ENCODE results near the gene BFSP2. TPM values are rescaled to one million over a fixed set of nuclear protein-coding genes. Genes with fewer than 3 reads are reported as not detected.
A peak's percentile ranks its signal among the peaks of the same experiment; 100 is the strongest.

Gene BFSP2
- total and polyA plus RNA-seq, 2 of the 13 experiments (the other 11 are each of a cell fraction or from before 2014, with no cell fraction given) = not detected

GRCh38 chr3:133475245-133476010 lies 75.6 kb downstream of the BFSP2 start:
- BruUV-seq (replicated peaks) = no TSS peak
- no peak for DNase-seq (ENCODE audit: low spot score)
- in situ Hi-C loops (cut with HindIII; ENCODE audit: extremely low pct_ligation_motif_present, low pct_unique_long_range_greater_than_20kb) = no loop called here

DNA sequence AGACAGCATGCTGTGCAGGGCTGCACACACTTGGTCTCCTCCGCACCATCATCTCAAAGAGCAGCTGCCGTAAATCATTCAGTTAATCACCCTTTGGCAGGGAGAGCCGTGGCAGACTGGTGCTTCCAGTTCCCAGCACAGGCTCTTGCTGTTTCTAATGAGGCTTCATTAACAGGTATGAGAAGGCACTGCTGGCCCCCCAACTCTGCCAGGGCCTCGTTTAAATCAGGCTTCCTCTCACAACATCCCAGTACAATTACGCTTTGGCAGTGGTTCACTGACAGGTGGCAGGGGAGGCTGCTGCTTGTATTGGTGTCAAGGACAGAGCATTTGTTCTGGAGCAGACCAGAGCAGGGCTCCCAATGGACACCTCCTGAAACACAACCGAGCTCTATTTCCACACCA lies 77.1 kb downstream of the BFSP2 start:
- FAIRE-seq (no peak), ATAC-seq (no peak), DNase-seq (ENCODE audit: low spot score) (no peak)
- in situ Hi-C loops (cut with HindIII; ENCODE audit: extremely low pct_ligation_motif_present, low pct_unique_long_range_greater_than_20kb) (no loop called here), intact Hi-C loops (cut with micrococcal nuclease; ENCODE audit: unreplicated experiment) (no loop called here)
- no peaks in the 10 kb centered on the region for H3K36me3 ChIP-seq (replicated peaks in 1 of 2; ENCODE audit: control insufficient read depth in 1 of 2, insufficient read depth in 2 of 2, low read length in 2 of 2)
- H3K4me1 ChIP-seq (ENCODE audit: insufficient read depth, low read length) = peaks cover 23% of the 10 kb centered on the region
- H3K27me3 ChIP-seq (ENCODE audit: control insufficient read depth in 1 of 2, insufficient read depth in 2 of 2, low read length in 2 of 2) = no peaks in the 10 kb centered on the region; a peak in 2 of 5 replicates
- 29% methylated on average over 4 of the region's 6 CpGs for WGBS (ENCODE audit: low lambda C conversion rate)
- H3K9ac ChIP-seq (ENCODE audit: insufficient read depth, low read depth, low read length) = no peak overlapping the region
- no peaks in the 10 kb centered on the region for H4K20me1 ChIP-seq (ENCODE audit: insufficient read depth, low read length)
- ChIA-PET POLR2A (no interaction called here), CTCF (ENCODE audit: low intra/inter-chr PET ratio, low total read pairs) (no interaction called here)
- TF ChIP-seq SMARCC2 (IDR thresholded peaks at IDR 0.05) (no peak), HNF4G (IDR thresholded peaks at IDR 0.05; ENCODE audit: borderline replicate concordance, low read depth, low read length) (no peak), HNF4G (CRISPR knock-in tag; IDR thresholded peaks at IDR 0.05; ENCODE audit: borderline replicate concordance, low read depth) (no peak), POLR2A (IDR thresholded peaks at IDR 0.05; ENCODE audit: insufficient read depth in 1 of 2, low read depth in 2 of 2, low read length in 2 of 2) (no peak)
- no peak overlapping the region for H3K27ac ChIP-seq (ENCODE audit: extremely low read length, insufficient read depth, low read length)
- no peak overlapping the region for H2AFZ ChIP-seq (ENCODE audit: low read length)
- no peaks in the 10 kb centered on the region for H3K79me2 ChIP-seq (ENCODE audit: insufficient read depth, low read length)
- no peak overlapping the region for H3K4me2 ChIP-seq (ENCODE audit: low read depth, low read length)
- no TSS peak for BruUV-seq (replicated peaks)
- no peak overlapping the region for H3K4me3 ChIP-seq (replicated peaks in 1 of 3; ENCODE audit: insufficient read depth in 1 of 3, low read depth in 2 of 3, low read length in 3 of 3)
- no peaks in the 10 kb centered on the region for H3K9me3 ChIP-seq (ENCODE audit: low read length)

More at GRCh38 chr3:133475245-133476010, 75.6 kb downstream of the BFSP2 start:
- no peaks in the 10 kb centered on the region; a peak in 2 of 5 replicates for H3K27me3 ChIP-seq (ENCODE audit: control insufficient read depth in 1 of 2, insufficient read depth in 2 of 2, low read length in 2 of 2)
- H4K20me1 ChIP-seq (ENCODE audit: insufficient read depth, low read length) = no peaks in the 10 kb centered on the region
- WGBS (ENCODE audit: low lambda C conversion rate) = 2% methylated on average over 5 of the region's 5 CpGs
- H3K4me1 ChIP-seq (ENCODE audit: insufficient read depth, low read length) = peaks cover 23% of the 10 kb centered on the region
- no peak overlapping the region for H3K9ac ChIP-seq (ENCODE audit: insufficient read depth, low read depth, low read length)
- ChIA-PET POLR2A (interaction anchor here (0.6 kb wide), 1 partner anchor 22 kb away, joined by 3 read pairs; no protein-coding TSS in a partner anchor), CTCF (ENCODE audit: low intra/inter-chr PET ratio, low total read pairs) (no interaction called here)
- ATAC-seq (no peak), FAIRE-seq (no peak)
- TF ChIP-seq CCAR2 (optimal IDR thresholded peaks at IDR 0.05; ENCODE audit: low read depth, low read length) = no peak
- TF ChIP-seq NFYC (CRISPR knock-in tag; IDR thresholded peaks at IDR 0.05) = no peak
- peak; percentile 26 to 50; a peak in 3 of 4 replicates for TF ChIP-seq MAFK (conservative IDR thresholded peaks at IDR 0.05 in 1 of 2, IDR thresholded peaks at IDR 0.05 in 1 of 2; ENCODE audit: low read length in 2 of 2)
- TF ChIP-seq SP5 (CRISPR knock-in tag; IDR thresholded peaks at IDR 0.05; ENCODE audit: borderline replicate concordance, low read depth) = no peak
- no peak overlapping the region for H3K4me2 ChIP-seq (ENCODE audit: low read depth, low read length)
- no peak overlapping the region for H2AFZ ChIP-seq (ENCODE audit: low read length)
- intact Hi-C loops (cut with micrococcal nuclease; ENCODE audit: unreplicated experiment) = no loop called here
- no peak overlapping the region for H3K4me3 ChIP-seq (replicated peaks in 1 of 3; ENCODE audit: insufficient read depth in 1 of 3, low read depth in 2 of 3, low read length in 3 of 3)
- no peaks in the 10 kb centered on the region for H3K9me3 ChIP-seq (ENCODE audit: low read length)
- no peaks in the 10 kb centered on the region for H3K36me3 ChIP-seq (replicated peaks in 1 of 2; ENCODE audit: control insufficient read depth in 1 of 2, insufficient read depth in 2 of 2, low read length in 2 of 2)
- no peaks in the 10 kb centered on the region for H3K79me2 ChIP-seq (ENCODE audit: insufficient read depth, low read length)
- H3K27ac ChIP-seq (ENCODE audit: extremely low read length, insufficient read depth, low read length) = no peak overlapping the region
